K562 (cell line): ENCODE data around the gene FOXP4. TPM values are rescaled to one million over a fixed set of nuclear protein-coding genes. Genes with fewer than 3 reads are reported as not detected.
A peak's percentile ranks its signal among the peaks of the same experiment; 100 is the strongest.

Source experiments
- EGR1 ChIP-seq: fragments of 450-650 bp; conservative IDR thresholded peaks from 2 replicates; pipeline ENCODE4 v1.6.1; 2017; ENCODE audit warnings: mild to moderate bottlenecking
- ESRRB ChIP-seq: fragments of 250-450 bp; sonication (Bioruptor Pico); IDR thresholded peaks from 2 replicates; pipeline ENCODE4 v1.5.0; 2020; ENCODE audit warnings: mild to moderate bottlenecking, moderate library complexity, borderline replicate concordance
- FOXA3 ChIP-seq, 2 experiments: fragments of 450-650 bp in 1 of 2; sonication (generic) in 1 of 2; formaldehyde crosslinking; IDR thresholded peaks in 1 of 2; conservative IDR thresholded peaks in 1 of 2; 2 replicates each; pipeline versions ENCODE4 v1.4.0 to v1.8.0; 2020 to 2022; ENCODE audit warnings: mild to moderate bottlenecking in 2 of 2, missing genetic modification reagents in 1 of 2
- GABPB1 ChIP-seq: sonication (generic); formaldehyde crosslinking; IDR thresholded peaks from 2 replicates; pipeline ENCODE4 v1.8.0; 2022; ENCODE audit warnings: mild to moderate bottlenecking, missing genetic modification reagents
- MTA2 ChIP-seq: fragments of 450-650 bp; IDR thresholded peaks from 2 replicates; pipeline ENCODE4 v1.6.1; 2016; ENCODE audit warnings: low read depth
- MYC ChIP-seq, 2 experiments: fragments of 250-450 bp in 1 of 2; sonication (Bioruptor Pico) in 1 of 2; IDR thresholded peaks; 2 replicates each; pipeline versions ENCODE4 v1.5.1 to v1.6.1; 2012 to 2021; ENCODE audit warnings: low read depth in 2 of 2, borderline replicate concordance in 1 of 2, improper control_type of control experiment in 1 of 2, low read length in 1 of 2, mild to moderate bottlenecking in 1 of 2, moderate library complexity in 1 of 2
- NFYB ChIP-seq: IDR thresholded peaks from 2 replicates; pipeline ENCODE4 v1.6.1; 2011; ENCODE audit warnings: mild to moderate bottlenecking, moderate library complexity; ENCODE audit not compliant: insufficient read length; ENCODE audit errors: extremely low read depth
- PHF8 ChIP-seq: fragments of 200-600 bp; sonication (generic); IDR thresholded peaks from 2 replicates; pipeline ENCODE4 v1.6.1; 2012; ENCODE audit warnings: mixed run types, mild to moderate bottlenecking, inconsistent platforms, low read length, moderate library complexity, borderline replicate concordance
- RAD51 ChIP-seq: fragments of 450-650 bp; IDR thresholded peaks from 2 replicates; pipeline ENCODE4 v1.7.1; 2016; ENCODE audit warnings: low read depth, mild to moderate bottlenecking, borderline replicate concordance
- TAF15 ChIP-seq: fragments of 200-400 bp; formaldehyde crosslinking; IDR thresholded peaks from 2 replicates; pipeline ENCODE4 v1.6.1; 2017; ENCODE audit warnings: mild to moderate bottlenecking, low read depth, low read length, moderate library complexity
- TEAD1 ChIP-seq, 2 experiments: fragments of 450-650 bp in 1 of 2; sonication (generic) in 1 of 2; formaldehyde crosslinking; IDR thresholded peaks; 2 replicates each; pipeline versions ENCODE4 v1.4.0 to v1.8.0; 2020 to 2022; ENCODE audit warnings: mild to moderate bottlenecking in 2 of 2, missing genetic modification reagents in 1 of 2
- ZBED1 ChIP-seq: IDR thresholded peaks from 2 replicates; pipeline ENCODE4 v1.6.1; 2014
- ZNF23 ChIP-seq: fragments of 250-450 bp; sonication (Bioruptor Pico); IDR thresholded peaks from 2 replicates; pipeline ENCODE4 v1.4.0; 2020; ENCODE audit warnings: mild to moderate bottlenecking
- ZNF239 ChIP-seq: fragments of 250-450 bp; sonication (Bioruptor Pico); IDR thresholded peaks from 2 replicates; pipeline ENCODE4 v1.4.0; 2020; ENCODE audit warnings: mild to moderate bottlenecking
- polyA plus RNA-seq, 8 experiments: library from polyadenylated mRNA; depleted of rRNA in 4 of 8; stranded (reverse) in 5 of 8; unstranded in 3 of 8; fragments of >200 nt; fragmentation: Nextera tagmentation in 2 of 8; fragmentation: Illumina TruSeq in 1 of 8; extraction: Ambion mirVana in 2 of 8; extraction: Trizol in 1 of 8; gene quantifications; 2 replicates each; pipeline versions ENCODE4 v1.2.1 to v1.2.3, GENCODE V29; 2011 to 2014; ENCODE audit warnings: inconsistent platforms in 1 of 8, missing spikeins in 1 of 8
- total RNA-seq, 7 experiments: library from RNA; depleted of rRNA in 6 of 7; stranded (reverse); fragments of >200 nt in 6 of 7; fragmentation: Illumina TruSeq in 2 of 7; extraction: Trizol in 2 of 7; gene quantifications; 2 replicates each; pipeline versions ENCODE4 v1.2.1 to v1.2.3, GENCODE V29; 2011 to 2021; ENCODE audit warnings: low replicate concordance in 1 of 7
- TF ChIP-seq, protein P1 (sequence below): conservative IDR thresholded peaks from 2 replicates; pipeline ENCODE4 v1.6.1; 2011; ENCODE audit warnings: low read depth, mild to moderate bottlenecking, low read length; ENCODE audit not compliant: control insufficient read depth
- TF ChIP-seq, protein P2 (sequence below): sonication (generic); formaldehyde crosslinking; IDR thresholded peaks from 2 replicates; pipeline ENCODE4 v1.8.0; 2022; ENCODE audit warnings: mild to moderate bottlenecking, low read depth, missing genetic modification reagents
- TF ChIP-seq, protein P3 (sequence below), 2 experiments: fragments of 450-650 bp; IDR thresholded peaks; 2 replicates each; pipeline ENCODE4 v1.6.1; 2016
- TF ChIP-seq, protein P4 (sequence below): fragments of 450-650 bp; IDR thresholded peaks from 2 replicates; pipeline ENCODE4 v1.7.0; 2016; ENCODE audit warnings: borderline replicate concordance
- TF ChIP-seq, protein P5 (sequence below): fragments of 250-450 bp; sonication (Bioruptor Pico); IDR thresholded peaks from 2 replicates; pipeline ENCODE4 v1.8.0; 2022; ENCODE audit warnings: moderate library complexity, mild to moderate bottlenecking, inconsistent platforms

FOXP4 gene
- total and polyA plus RNA-seq, 9 of the 15 experiments (the other 6 are each of a cell fraction or from before 2014, with no cell fraction given): 0.11 to 29.4 (median 2.3) TPM

DNA sequence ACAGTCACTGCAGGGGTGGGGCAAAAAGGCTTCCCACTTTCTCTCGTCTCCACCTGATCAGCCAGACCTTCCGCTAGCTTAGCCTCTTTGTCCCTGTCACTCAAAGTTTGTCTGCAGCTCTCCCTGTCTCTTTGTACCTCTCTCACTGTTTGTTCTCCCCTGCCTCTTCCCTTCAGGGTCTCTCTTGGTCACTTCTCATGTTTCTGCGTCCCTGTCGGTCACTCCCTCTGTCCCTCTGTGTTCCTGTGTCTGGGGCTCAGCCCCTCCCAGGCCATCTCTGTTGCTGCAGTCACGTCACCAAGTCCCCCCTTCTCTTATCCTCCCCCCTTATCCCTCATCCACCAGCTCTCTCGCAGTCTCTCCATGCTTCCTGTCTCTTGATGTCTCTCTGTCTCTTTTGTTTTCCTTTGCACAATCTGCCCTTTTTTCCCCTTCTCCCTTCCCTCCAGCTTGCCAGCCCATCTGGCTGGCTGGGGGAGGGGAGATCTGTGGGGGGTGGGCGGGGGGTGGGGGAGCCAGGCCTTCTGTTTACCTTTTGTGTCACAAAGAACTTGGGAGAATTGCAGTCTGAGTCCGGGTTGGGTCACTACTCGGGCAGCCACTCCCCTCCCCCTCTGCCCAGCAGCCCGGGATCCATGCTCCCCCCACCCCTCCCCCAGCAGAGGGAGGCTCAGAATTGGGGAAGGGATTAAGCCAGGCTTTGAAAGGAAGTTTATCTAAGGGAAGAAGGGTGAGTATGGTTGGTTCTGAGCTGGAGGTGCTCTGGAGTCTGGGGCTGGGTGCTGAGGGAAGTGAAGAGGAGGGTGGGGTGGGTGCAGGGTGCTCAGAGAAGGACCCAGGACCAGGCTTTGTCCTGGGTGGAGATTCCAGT lies 32.3 kb downstream of the FOXP4 start (continued):
- TF ChIP-seq, protein P1, sequence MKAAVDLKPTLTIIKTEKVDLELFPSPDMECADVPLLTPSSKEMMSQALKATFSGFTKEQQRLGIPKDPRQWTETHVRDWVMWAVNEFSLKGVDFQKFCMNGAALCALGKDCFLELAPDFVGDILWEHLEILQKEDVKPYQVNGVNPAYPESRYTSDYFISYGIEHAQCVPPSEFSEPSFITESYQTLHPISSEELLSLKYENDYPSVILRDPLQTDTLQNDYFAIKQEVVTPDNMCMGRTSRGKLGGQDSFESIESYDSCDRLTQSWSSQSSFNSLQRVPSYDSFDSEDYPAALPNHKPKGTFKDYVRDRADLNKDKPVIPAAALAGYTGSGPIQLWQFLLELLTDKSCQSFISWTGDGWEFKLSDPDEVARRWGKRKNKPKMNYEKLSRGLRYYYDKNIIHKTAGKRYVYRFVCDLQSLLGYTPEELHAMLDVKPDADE: no peak
- TF ChIP-seq EGR1: no peak
- TF ChIP-seq MYC (IDR thresholded peaks at IDR 0.05; ENCODE audit: low read depth, low read length): 0 out of 2 replicates have a peak, but pooled peaks have one; percentile 22
- no peak for TF ChIP-seq MYC (CRISPR knock-in tag; IDR thresholded peaks at IDR 0.05; ENCODE audit: borderline replicate concordance, low read depth)
- TF ChIP-seq, protein P2, sequence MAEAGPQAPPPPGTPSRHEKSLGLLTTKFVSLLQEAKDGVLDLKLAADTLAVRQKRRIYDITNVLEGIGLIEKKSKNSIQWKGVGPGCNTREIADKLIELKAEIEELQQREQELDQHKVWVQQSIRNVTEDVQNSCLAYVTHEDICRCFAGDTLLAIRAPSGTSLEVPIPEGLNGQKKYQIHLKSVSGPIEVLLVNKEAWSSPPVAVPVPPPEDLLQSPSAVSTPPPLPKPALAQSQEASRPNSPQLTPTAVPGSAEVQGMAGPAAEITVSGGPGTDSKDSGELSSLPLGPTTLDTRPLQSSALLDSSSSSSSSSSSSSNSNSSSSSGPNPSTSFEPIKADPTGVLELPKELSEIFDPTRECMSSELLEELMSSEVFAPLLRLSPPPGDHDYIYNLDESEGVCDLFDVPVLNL (CRISPR knock-in tag): no peak
- TF ChIP-seq ZNF239 (CRISPR knock-in tag): no peak
- no peak for TF ChIP-seq TEAD1 (CRISPR knock-in tag; IDR thresholded peaks at IDR 0.05)
- TF ChIP-seq MTA2: no peak
- TF ChIP-seq PHF8: peak; percentile 31; the same call in 1 of the 2 replicates
- TF ChIP-seq, protein P3, sequence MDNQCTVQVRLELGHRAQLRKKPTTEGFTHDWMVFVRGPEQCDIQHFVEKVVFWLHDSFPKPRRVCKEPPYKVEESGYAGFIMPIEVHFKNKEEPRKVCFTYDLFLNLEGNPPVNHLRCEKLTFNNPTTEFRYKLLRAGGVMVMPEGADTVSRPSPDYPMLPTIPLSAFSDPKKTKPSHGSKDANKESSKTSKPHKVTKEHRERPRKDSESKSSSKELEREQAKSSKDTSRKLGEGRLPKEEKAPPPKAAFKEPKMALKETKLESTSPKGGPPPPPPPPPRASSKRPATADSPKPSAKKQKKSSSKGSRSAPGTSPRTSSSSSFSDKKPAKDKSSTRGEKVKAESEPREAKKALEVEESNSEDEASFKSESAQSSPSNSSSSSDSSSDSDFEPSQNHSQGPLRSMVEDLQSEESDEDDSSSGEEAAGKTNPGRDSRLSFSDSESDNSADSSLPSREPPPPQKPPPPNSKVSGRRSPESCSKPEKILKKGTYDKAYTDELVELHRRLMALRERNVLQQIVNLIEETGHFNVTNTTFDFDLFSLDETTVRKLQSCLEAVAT (IDR thresholded peaks at IDR 0.05): peak in 1 of 2 experiments; percentile 53; a peak in 3 of 4 replicates
- no peak for TF ChIP-seq NFYB
- TF ChIP-seq TAF15: no peak
- TF ChIP-seq ESRRB (CRISPR knock-in tag): no peak
- TF ChIP-seq, protein P4, sequence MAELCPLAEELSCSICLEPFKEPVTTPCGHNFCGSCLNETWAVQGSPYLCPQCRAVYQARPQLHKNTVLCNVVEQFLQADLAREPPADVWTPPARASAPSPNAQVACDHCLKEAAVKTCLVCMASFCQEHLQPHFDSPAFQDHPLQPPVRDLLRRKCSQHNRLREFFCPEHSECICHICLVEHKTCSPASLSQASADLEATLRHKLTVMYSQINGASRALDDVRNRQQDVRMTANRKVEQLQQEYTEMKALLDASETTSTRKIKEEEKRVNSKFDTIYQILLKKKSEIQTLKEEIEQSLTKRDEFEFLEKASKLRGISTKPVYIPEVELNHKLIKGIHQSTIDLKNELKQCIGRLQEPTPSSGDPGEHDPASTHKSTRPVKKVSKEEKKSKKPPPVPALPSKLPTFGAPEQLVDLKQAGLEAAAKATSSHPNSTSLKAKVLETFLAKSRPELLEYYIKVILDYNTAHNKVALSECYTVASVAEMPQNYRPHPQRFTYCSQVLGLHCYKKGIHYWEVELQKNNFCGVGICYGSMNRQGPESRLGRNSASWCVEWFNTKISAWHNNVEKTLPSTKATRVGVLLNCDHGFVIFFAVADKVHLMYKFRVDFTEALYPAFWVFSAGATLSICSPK: no peak
- no peak for TF ChIP-seq ZNF23 (CRISPR knock-in tag)
- TF ChIP-seq FOXA3 (CRISPR knock-in tag; conservative IDR thresholded peaks at IDR 0.05 in 1 of 2, IDR thresholded peaks at IDR 0.05 in 1 of 2): no peak
- TF ChIP-seq ZBED1: no peak
- TF ChIP-seq RAD51: no peak
- TF ChIP-seq GABPB1 (CRISPR knock-in tag): no peak
- TF ChIP-seq, protein P5, sequence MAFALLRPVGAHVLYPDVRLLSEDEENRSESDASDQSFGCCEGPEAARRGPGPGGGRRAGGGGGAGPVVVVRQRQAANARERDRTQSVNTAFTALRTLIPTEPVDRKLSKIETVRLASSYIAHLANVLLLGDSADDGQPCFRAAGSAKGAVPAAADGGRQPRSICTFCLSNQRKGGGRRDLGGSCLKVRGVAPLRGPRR (CRISPR knock-in tag): no peak
